ENCODE measurements around the gene CCDC127.
A peak's percentile ranks its signal among the peaks of the same experiment; 100 is the strongest.
"Not testable (repeated sequence)": the region's sequence is repeated elsewhere in the genome, so short reads cannot be mapped to it uniquely, and the experiment has no call there.

The CCDC127 gene

GRCh38 chr5:233426-233825 is 15.5 kb upstream of the CCDC127 start:
- DNase-seq (ENCODE audit: low read depth) = not testable (repeated sequence)

- no peak for DNase-seq (ENCODE audit: low read depth)
Measured at GRCh38 chr5:231661-232060, 13.7 kb upstream of the CCDC127 start.

GRCh38 chr5:230711-231110 is 12.8 kb upstream of the CCDC127 start:
- no peak for DNase-seq (ENCODE audit: low read depth)

GRCh38 chr5:228886-229285 is 10.9 kb upstream of the CCDC127 start:
- no peak for DNase-seq (ENCODE audit: low read depth)

- not testable (repeated sequence) for DNase-seq (ENCODE audit: low read depth)
Measured at GRCh38 chr5:227375-227774, 9.4 kb upstream of the CCDC127 start.

- no peak for DNase-seq (ENCODE audit: low read depth)
Measured at GRCh38 chr5:225334-225733, 7.4 kb upstream of the CCDC127 start.

GRCh38 chr5:223791-224190 is 5.8 kb upstream of the CCDC127 start:
- no peak for DNase-seq (ENCODE audit: low read depth)

GRCh38 chr5:222951-223715 is 5.2 kb upstream of the CCDC127 start:
- not testable (repeated sequence) for DNase-seq (ENCODE audit: low read depth)

GRCh38 chr5:219991-220390 is 2.0 kb upstream of the CCDC127 start:
- no peak for DNase-seq (ENCODE audit: low read depth)

- DNase-seq (ENCODE audit: low read depth) = peak; percentile 49
Measured at GRCh38 chr5:219460-219863, 1.5 kb upstream of the CCDC127 start.

- DNase-seq (ENCODE audit: low read depth) = peak; percentile 43
Measured at GRCh38 chr5:218457-219291, 721 bp upstream of the CCDC127 start.

- not testable (repeated sequence) for DNase-seq (ENCODE audit: low read depth)
Measured at GRCh38 chr5:216076-216475, 1.9 kb downstream of the CCDC127 start.

GRCh38 chr5:215256-215655 is 2.7 kb downstream of the CCDC127 start:
- DNase-seq (ENCODE audit: low read depth) = peak; percentile 55

- DNase-seq (ENCODE audit: low read depth) = no peak
Measured at GRCh38 chr5:213803-214395, 4.1 kb downstream of the CCDC127 start.

- no peak for DNase-seq (ENCODE audit: low read depth)
Measured at GRCh38 chr5:208449-209114, 9.4 kb downstream of the CCDC127 start.

GRCh38 chr5:207599-207998 is 10.4 kb downstream of the CCDC127 start:
- DNase-seq (ENCODE audit: low read depth) = no peak

GRCh38 chr5:206927-207536 is 10.9 kb downstream of the CCDC127 start:
- DNase-seq (ENCODE audit: low read depth) = no peak

GRCh38 chr5:206406-206805 is 11.5 kb downstream of the CCDC127 start:
- DNase-seq (ENCODE audit: low read depth) = peak; percentile 58

GRCh38 chr5:204966-205670 is 12.8 kb downstream of the CCDC127 start:
- DNase-seq (ENCODE audit: low read depth) = no peak

GRCh38 chr5:204462-204861 is 13.5 kb downstream of the CCDC127 start:
- DNase-seq (ENCODE audit: low read depth) = no peak

- no peak for DNase-seq (ENCODE audit: low read depth)
Measured at GRCh38 chr5:204001-204400, 14.0 kb downstream of the CCDC127 start.
